Karpas-422 (cell line): ENCODE results near the gene TMEM140. TPM values are rescaled to one million over a fixed set of nuclear protein-coding genes. Genes with fewer than 3 reads are reported as not detected.

Source experiments
- DNase-seq: peaks from one replicate; pipeline ENCODE4 v3.0.0-alpha.2; 2015
- H2AFZ ChIP-seq: fragments of 200-600 bp; sonication (generic); 2 replicates; pipeline ENCODE4 v1.6.1; 2014; ENCODE audit warnings: antibody characterized with exemption, low read length, mixed read lengths
- H3K27ac ChIP-seq: fragments of 200-600 bp; sonication (generic); 2 replicates; pipeline ENCODE4 v1.5.1; 2014; ENCODE audit warnings: mild to moderate bottlenecking, low read length, moderate library complexity
- H3K27me3 ChIP-seq: fragments of 200-600 bp; sonication (generic); 2 replicates; pipeline ENCODE4 v1.6.1; 2014; ENCODE audit warnings: low read length, mixed read lengths
- H3K36me3 ChIP-seq: fragments of 200-600 bp; sonication (generic); 2 replicates; pipeline ENCODE4 v1.6.1; 2014; ENCODE audit warnings: low read length, mixed read lengths; ENCODE audit not compliant: insufficient read depth
- H3K4me1 ChIP-seq: fragments of 200-600 bp; sonication (generic); 2 replicates; pipeline ENCODE4 v1.6.1; 2014; ENCODE audit warnings: mild to moderate bottlenecking, low read length, mixed read lengths
- H3K4me2 ChIP-seq: fragments of 200-600 bp; sonication (generic); 2 replicates; pipeline ENCODE4 v1.6.1; 2014; ENCODE audit warnings: low read length, low read depth, mild to moderate bottlenecking; ENCODE audit not compliant: poor library complexity, severe bottlenecking
- H3K4me3 ChIP-seq: fragments of 200-600 bp; sonication (generic); 2 replicates; pipeline ENCODE4 v1.5.1; 2014; ENCODE audit warnings: mild to moderate bottlenecking, antibody characterized with exemption, low read length, mixed read lengths
- H3K79me2 ChIP-seq: fragments of 200-600 bp; sonication (generic); 2 replicates; pipeline ENCODE4 v1.6.1; 2014; ENCODE audit warnings: mild to moderate bottlenecking, low read length, mixed read lengths
- H3K9ac ChIP-seq: fragments of 200-600 bp; sonication (generic); 2 replicates; pipeline ENCODE4 v1.6.0; 2014; ENCODE audit warnings: low read length
- H3K9me2 ChIP-seq: fragments of 200-600 bp; sonication (generic), shearing (Covaris generic); replicated peaks from 2 replicates; pipeline ENCODE4 v1.6.0; 2014; ENCODE audit warnings: mild to moderate bottlenecking, low read length, moderate library complexity; ENCODE audit not compliant: insufficient read depth
- H3K9me3 ChIP-seq: fragments of 300-700, 200-600 bp; sonication (generic); 2 replicates; pipeline ENCODE4 v1.6.1; 2014; ENCODE audit warnings: low read length, mixed read lengths
- H4K20me1 ChIP-seq: fragments of 200-600 bp; sonication (generic); 2 replicates; pipeline ENCODE4 v1.6.1; 2014; ENCODE audit warnings: mild to moderate bottlenecking, antibody characterized with exemption, low read length, low read depth; ENCODE audit not compliant: insufficient read depth
- total RNA-seq: library from RNA; depleted of rRNA; stranded (reverse); fragments of >200 nt; shearing (Covaris generic); gene quantifications from 2 replicates; pipeline ENCODE4 v1.2.3, GENCODE V29; 2014; ENCODE audit warnings: low replicate concordance; rRNA removed

TMEM140 gene
- 0.86 and 2.8 TPM in 2 replicates for total RNA-seq

GRCh38 chr7:135147899-135148721, at the start of gene TMEM140:
Gene TMEM140, plus strand, starts transcription at chr7:135148072. Its CDS starts 16,370 bp downstream, at chr7:135164442.
- no peaks in the 10 kb centered on the region for H3K79me2 ChIP-seq
- H3K4me2 ChIP-seq, result peak within 1 kb of the TSS; percentile 64
- H3K9ac ChIP-seq, result peak within 1 kb of the TSS; percentile 56
- H3K27me3 ChIP-seq, result no peaks in the 10 kb centered on the region
- peaks cover 21% of the 10 kb centered on the region for H3K4me1 ChIP-seq
- H4K20me1 ChIP-seq, result no peaks in the 10 kb centered on the region
- no peaks in the 10 kb centered on the region for H3K9me3 ChIP-seq
- no peaks in the 10 kb centered on the region for H3K36me3 ChIP-seq
- no peaks in the 10 kb centered on the region for H3K9me2 ChIP-seq
- H3K27ac ChIP-seq, result no peak within 1 kb of the TSS
- H3K4me3 ChIP-seq, result peak within 1 kb of the TSS; percentile 60
- peak within 1 kb of the TSS; percentile 80 for H2AFZ ChIP-seq
- DNase-seq, result peak; percentile 54

GRCh38 chr7:135098391-135098790, 49.5 kb upstream of the TMEM140 start:
- H3K9me3 ChIP-seq, result no peaks in the 10 kb centered on the region
- H3K9ac ChIP-seq, result no peak overlapping the region
- H3K4me1 ChIP-seq, result no peaks in the 10 kb centered on the region
- no peaks in the 10 kb centered on the region for H4K20me1 ChIP-seq
- no peak overlapping the region for H3K27ac ChIP-seq
- no peaks in the 10 kb centered on the region for H3K36me3 ChIP-seq
- DNase-seq, result no peak
- H3K4me2 ChIP-seq, result no peak overlapping the region
- H2AFZ ChIP-seq, result no peak overlapping the region
- no peaks in the 10 kb centered on the region for H3K27me3 ChIP-seq
- no peak overlapping the region for H3K4me3 ChIP-seq
- H3K79me2 ChIP-seq, result no peaks in the 10 kb centered on the region
- H3K9me2 ChIP-seq, result no peaks in the 10 kb centered on the region

- DNase-seq, result no peak
- no peak overlapping the region for H3K4me3 ChIP-seq
- no peaks in the 10 kb centered on the region for H3K4me1 ChIP-seq
- H3K9me2 ChIP-seq, result no peaks in the 10 kb centered on the region
- no peak overlapping the region for H3K4me2 ChIP-seq
- H3K36me3 ChIP-seq, result no peaks in the 10 kb centered on the region
- no peaks in the 10 kb centered on the region for H3K9me3 ChIP-seq
- H2AFZ ChIP-seq, result no peak overlapping the region
- no peaks in the 10 kb centered on the region for H3K27me3 ChIP-seq
- no peaks in the 10 kb centered on the region for H4K20me1 ChIP-seq
- no peak overlapping the region for H3K27ac ChIP-seq
- H3K79me2 ChIP-seq, result no peaks in the 10 kb centered on the region
- no peak overlapping the region for H3K9ac ChIP-seq
Measured at GRCh38 chr7:135100856-135101255, 47.0 kb upstream of the TMEM140 start.

GRCh38 chr7:135102372-135102771, 45.5 kb upstream of the TMEM140 start:
- H3K9me2 ChIP-seq, result no peaks in the 10 kb centered on the region
- H3K27ac ChIP-seq, result no peak overlapping the region
- no peaks in the 10 kb centered on the region for H3K79me2 ChIP-seq
- no peak overlapping the region for H3K9ac ChIP-seq
- DNase-seq, result no peak
- no peaks in the 10 kb centered on the region for H3K27me3 ChIP-seq
- H3K36me3 ChIP-seq, result no peaks in the 10 kb centered on the region
- H3K4me3 ChIP-seq, result no peak overlapping the region
- H3K4me1 ChIP-seq, result no peaks in the 10 kb centered on the region
- no peaks in the 10 kb centered on the region for H3K9me3 ChIP-seq
- no peaks in the 10 kb centered on the region for H4K20me1 ChIP-seq
- H3K4me2 ChIP-seq, result no peak overlapping the region
- no peak overlapping the region for H2AFZ ChIP-seq

GRCh38 chr7:135109562-135109961, 38.3 kb upstream of the TMEM140 start:
- no peaks in the 10 kb centered on the region for H3K9me2 ChIP-seq
- no peaks in the 10 kb centered on the region for H3K79me2 ChIP-seq
- no peak for DNase-seq
- no peaks in the 10 kb centered on the region for H3K4me1 ChIP-seq
- H3K9me3 ChIP-seq, result no peaks in the 10 kb centered on the region
- no peaks in the 10 kb centered on the region for H3K36me3 ChIP-seq
- no peak overlapping the region for H3K9ac ChIP-seq
- no peaks in the 10 kb centered on the region for H4K20me1 ChIP-seq
- H3K27me3 ChIP-seq, result no peaks in the 10 kb centered on the region
- H3K4me2 ChIP-seq, result no peak overlapping the region
- H3K27ac ChIP-seq, result no peak overlapping the region
- H3K4me3 ChIP-seq, result no peak overlapping the region
- no peak overlapping the region for H2AFZ ChIP-seq

- no peak overlapping the region for H3K27ac ChIP-seq
- H3K79me2 ChIP-seq, result no peaks in the 10 kb centered on the region
- no peak overlapping the region for H2AFZ ChIP-seq
- no peaks in the 10 kb centered on the region for H3K9me2 ChIP-seq
- no peak overlapping the region for H3K9ac ChIP-seq
- no peak overlapping the region for H3K4me2 ChIP-seq
- H3K27me3 ChIP-seq, result no peaks in the 10 kb centered on the region
- H4K20me1 ChIP-seq, result no peaks in the 10 kb centered on the region
- no peaks in the 10 kb centered on the region for H3K36me3 ChIP-seq
- no peak overlapping the region for H3K4me3 ChIP-seq
- no peaks in the 10 kb centered on the region for H3K4me1 ChIP-seq
- no peak for DNase-seq
- H3K9me3 ChIP-seq, result no peaks in the 10 kb centered on the region
Measured at GRCh38 chr7:135109976-135110375, 37.9 kb upstream of the TMEM140 start.

- no peaks in the 10 kb centered on the region for H3K9me2 ChIP-seq
- no peaks in the 10 kb centered on the region for H3K4me1 ChIP-seq
- no peak overlapping the region for H3K9ac ChIP-seq
- no peaks in the 10 kb centered on the region for H3K36me3 ChIP-seq
- H3K79me2 ChIP-seq, result no peaks in the 10 kb centered on the region
- H3K9me3 ChIP-seq, result no peaks in the 10 kb centered on the region
- no peaks in the 10 kb centered on the region for H3K27me3 ChIP-seq
- H2AFZ ChIP-seq, result no peak overlapping the region
- no peak overlapping the region for H3K4me2 ChIP-seq
- H3K4me3 ChIP-seq, result no peak overlapping the region
- H3K27ac ChIP-seq, result no peak overlapping the region
- DNase-seq, result no peak
- H4K20me1 ChIP-seq, result no peaks in the 10 kb centered on the region
Measured at GRCh38 chr7:135111379-135111778, 36.5 kb upstream of the TMEM140 start.

- H3K27me3 ChIP-seq, result no peaks in the 10 kb centered on the region
- no peaks in the 10 kb centered on the region for H4K20me1 ChIP-seq
- no peak overlapping the region for H3K4me2 ChIP-seq
- no peaks in the 10 kb centered on the region for H3K36me3 ChIP-seq
- no peaks in the 10 kb centered on the region for H3K9me2 ChIP-seq
- H3K9me3 ChIP-seq, result no peaks in the 10 kb centered on the region
- no peaks in the 10 kb centered on the region for H3K4me1 ChIP-seq
- no peak overlapping the region for H3K27ac ChIP-seq
- H3K9ac ChIP-seq, result no peak overlapping the region
- H3K4me3 ChIP-seq, result no peak overlapping the region
- no peaks in the 10 kb centered on the region for H3K79me2 ChIP-seq
- no peak for DNase-seq
- no peak overlapping the region for H2AFZ ChIP-seq
Measured at GRCh38 chr7:135114622-135115021, 33.2 kb upstream of the TMEM140 start.
